Loucy (cell line): ENCODE measurements around the gene CIRBP.

Source experiments
- H2AFZ ChIP-seq: fragments of 200-600 bp; sonication (generic); 2 replicates; pipeline ENCODE4 v1.6.0; 2016; ENCODE audit warnings: antibody characterized with exemption, mild to moderate bottlenecking, low read length, moderate library complexity
- H3F3A ChIP-seq: fragments of 200-600 bp; 2 replicates; pipeline ENCODE4 v1.6.0; 2016; ENCODE audit warnings: antibody characterized with exemption, low read depth, mild to moderate bottlenecking
- H3K27me3 ChIP-seq: fragments of 200-600 bp; sonication (generic); 2 replicates; pipeline ENCODE4 v1.6.1; 2014; ENCODE audit warnings: low read length, mild to moderate bottlenecking; ENCODE audit not compliant: insufficient read depth, poor library complexity, severe bottlenecking
- H3K36me3 ChIP-seq: fragments of 200-600 bp; sonication (generic); 2 replicates; pipeline ENCODE4 v1.6.1; 2016; ENCODE audit warnings: low read length; ENCODE audit not compliant: insufficient read depth
- H3K4me1 ChIP-seq: fragments of 200-600 bp; sonication (generic); 2 replicates; pipeline ENCODE4 v1.5.1; 2014; ENCODE audit warnings: low read length, mild to moderate bottlenecking; ENCODE audit not compliant: insufficient read depth, poor library complexity, severe bottlenecking
- H3K4me2 ChIP-seq: fragments of 200-600 bp; sonication (generic); 2 replicates; pipeline ENCODE4 v1.6.0; 2014; ENCODE audit warnings: antibody characterized with exemption, low read length, low read depth, mild to moderate bottlenecking; ENCODE audit not compliant: poor library complexity, severe bottlenecking
- H3K4me3 ChIP-seq: fragments of 200-600 bp; sonication (generic); 2 replicates; pipeline ENCODE4 v1.5.1; 2014; ENCODE audit warnings: low read length, mild to moderate bottlenecking, mixed read lengths; ENCODE audit not compliant: poor library complexity, severe bottlenecking
- H3K79me2 ChIP-seq: fragments of 200-600 bp; sonication (generic); 2 replicates; pipeline ENCODE4 v1.6.1; 2014; ENCODE audit warnings: low read length; ENCODE audit not compliant: insufficient read depth
- H3K9ac ChIP-seq: fragments of 200-600 bp; sonication (generic); 2 replicates; pipeline ENCODE4 v1.6.0; 2014; ENCODE audit warnings: mild to moderate bottlenecking, low read depth, low read length, moderate library complexity; ENCODE audit not compliant: poor library complexity, severe bottlenecking
- H3K9me2 ChIP-seq: fragments of 200-600 bp; sonication (generic); replicated peaks from 2 replicates; pipeline ENCODE4 v1.6.1; 2016; ENCODE audit warnings: low read depth, low read length, mixed read lengths
- H3K9me3 ChIP-seq: fragments of 200-600 bp; sonication (generic); 2 replicates; pipeline ENCODE4 v1.6.1; 2014; ENCODE audit warnings: mild to moderate bottlenecking, antibody characterized with exemption, low read length, low read depth; ENCODE audit not compliant: insufficient read depth
- H4K20me1 ChIP-seq: fragments of 200-600 bp; sonication (generic); 2 replicates; pipeline ENCODE4 v1.6.0; 2014; ENCODE audit warnings: antibody characterized with exemption, low read length, mild to moderate bottlenecking; ENCODE audit not compliant: insufficient read depth, poor library complexity, severe bottlenecking
- CTCF ChIP-seq: fragments of 200-600 bp; sonication (generic); conservative IDR thresholded peaks from 2 replicates; pipeline ENCODE4 v1.5.1; 2014; ENCODE audit warnings: mild to moderate bottlenecking, antibody characterized with exemption, low read length
- EZH2phosphoT487 ChIP-seq: fragments of 200-600 bp; IDR thresholded peaks from 2 replicates; pipeline ENCODE4 v1.6.1; 2018; ENCODE audit warnings: antibody characterized with exemption, mild to moderate bottlenecking, moderate library complexity, borderline replicate concordance

The CIRBP gene

GRCh38 chr19:1269478-1270212, 513 bp downstream of the CIRBP start:
- Histone ChIP-seq H3F3A (peaks cover 14% of the 10 kb centered on the region), H3K4me3 (peak overlapping the region; percentile 94), H4K20me1 (peaks cover 51% of the 10 kb centered on the region), H3K9me2 (no peaks in the 10 kb centered on the region), H3K79me2 (peaks cover 52% of the 10 kb centered on the region), H3K36me3 (peaks cover 44% of the 10 kb centered on the region; the same call in 1 of the 2 replicates), H3K9me3 (no peaks in the 10 kb centered on the region), H3K4me1 (peaks cover 48% of the 10 kb centered on the region), H2AFZ (no peak overlapping the region), H3K4me2 (peak overlapping the region; percentile 100), H3K9ac (peak overlapping the region; percentile 97), H3K27me3 (peaks cover 4% of the 10 kb centered on the region)
- no peak for TF ChIP-seq EZH2phosphoT487
- no peak for TF ChIP-seq CTCF

- H2AFZ ChIP-seq, result no peak overlapping the region
- peaks cover 14% of the 10 kb centered on the region for H3F3A ChIP-seq
- peaks cover 57% of the 10 kb centered on the region for H3K79me2 ChIP-seq
These were observed 1.2 kb downstream of the CIRBP start for GRCh38 chr19:1270213-1270853.

GRCh38 chr19:1270854-1271527, 1.9 kb downstream of the CIRBP start:
- Histone ChIP-seq H3K79me2 (peaks cover 59% of the 10 kb centered on the region), H3K9me3 (no peaks in the 10 kb centered on the region), H4K20me1 (peaks cover 58% of the 10 kb centered on the region), H3F3A (peaks cover 14% of the 10 kb centered on the region), H3K9me2 (no peaks in the 10 kb centered on the region), H3K4me2 (peak overlapping the region; percentile 100), H3K27me3 (peaks cover 4% of the 10 kb centered on the region), H3K9ac (peak overlapping the region; percentile 97), H2AFZ (no peak overlapping the region), H3K4me1 (peaks cover 51% of the 10 kb centered on the region), H3K4me3 (peak overlapping the region; percentile 94), H3K36me3 (peaks cover 49% of the 10 kb centered on the region; the same call in 1 of the 2 replicates)
- TF ChIP-seq EZH2phosphoT487 (no peak), CTCF (no peak)

More at GRCh38 chr19:1270213-1270853, 1.2 kb downstream of the CIRBP start:
- Histone ChIP-seq H3K27me3 (peaks cover 4% of the 10 kb centered on the region), H4K20me1 (peaks cover 57% of the 10 kb centered on the region), H3K9ac (peak overlapping the region; percentile 97), H3K4me1 (peaks cover 53% of the 10 kb centered on the region), H3K9me2 (no peaks in the 10 kb centered on the region), H3K4me3 (peak overlapping the region; percentile 94), H3K36me3 (peaks cover 49% of the 10 kb centered on the region; the same call in 1 of the 2 replicates), H3K9me3 (no peaks in the 10 kb centered on the region), H3K4me2 (peak overlapping the region; percentile 100)
- no peak for TF ChIP-seq EZH2phosphoT487
- no peak for TF ChIP-seq CTCF
